OCI-LY1 (cell line): Measurements from ENCODE around the gene SARS1.
"Not testable (repeated sequence)": the region's sequence is repeated elsewhere in the genome, so short reads cannot be mapped to it uniquely, and the experiment has no call there.

Experiments used
- H2AFZ ChIP-seq: fragments of 200-600 bp; sonication (generic), shearing (Covaris generic); 2 replicates; pipeline ENCODE4 v1.6.0; 2014; ENCODE audit warnings: antibody characterized with exemption, mild to moderate bottlenecking, low read length
- H3F3A ChIP-seq: fragments of 200-600 bp; sonication (generic), shearing (Covaris generic); 2 replicates; pipeline ENCODE4 v1.6.0; 2014; ENCODE audit warnings: mild to moderate bottlenecking, antibody characterized with exemption, low read length, moderate library complexity; ENCODE audit not compliant: insufficient read depth
- H3K27ac ChIP-seq: fragments of 200-600 bp; sonication (generic); 2 replicates; pipeline ENCODE4 v1.5.1; 2014; ENCODE audit warnings: low read length, mixed run types, mild to moderate bottlenecking, low read depth; ENCODE audit not compliant: poor library complexity, severe bottlenecking
- H3K27me3 ChIP-seq: fragments of 200-600 bp; sonication (generic); 2 replicates; pipeline ENCODE4 v1.6.0; 2014; ENCODE audit warnings: antibody characterized with exemption, mild to moderate bottlenecking, low read length, moderate library complexity; ENCODE audit not compliant: insufficient read depth
- H3K36me3 ChIP-seq: fragments of 200-600 bp; sonication (generic); 2 replicates; pipeline ENCODE4 v1.6.1; 2014; ENCODE audit warnings: mild to moderate bottlenecking, antibody characterized with exemption, low read length, moderate library complexity, mixed read lengths; ENCODE audit not compliant: insufficient read depth
- H3K4me1 ChIP-seq: fragments of 200-600 bp; sonication (generic); 2 replicates; pipeline ENCODE4 v1.5.1; 2014; ENCODE audit warnings: mild to moderate bottlenecking, low read length, moderate library complexity; ENCODE audit not compliant: insufficient read depth, severe bottlenecking
- H3K4me2 ChIP-seq: fragments of 200-600 bp; sonication (generic), shearing (Covaris generic); 2 replicates; pipeline ENCODE4 v1.6.1; 2014; ENCODE audit warnings: low read length
- H3K4me3 ChIP-seq: fragments of 200-600 bp; sonication (generic); 2 replicates; pipeline ENCODE4 v1.5.1; 2014; ENCODE audit warnings: low read length, low read depth, mild to moderate bottlenecking, mixed read lengths; ENCODE audit not compliant: poor library complexity, severe bottlenecking
- H3K79me2 ChIP-seq: fragments of 200-600 bp; shearing (Covaris generic); 2 replicates; pipeline ENCODE4 v1.6.1; 2016; ENCODE audit warnings: mixed run types, low read length, mixed read lengths; ENCODE audit not compliant: insufficient read depth
- H3K9ac ChIP-seq: fragments of 200-600 bp; sonication (generic), shearing (Covaris generic); 2 replicates; pipeline ENCODE4 v1.6.1; 2014; ENCODE audit warnings: mild to moderate bottlenecking, low read length, mixed read lengths
- H3K9me2 ChIP-seq: fragments of 200-600 bp; sonication (generic), shearing (Covaris generic); 2 replicates; pipeline ENCODE4 v1.6.1; 2014; ENCODE audit warnings: low read depth, mild to moderate bottlenecking, low read length, mixed read lengths
- H3K9me3 ChIP-seq: fragments of 200-600 bp; shearing (Covaris generic); 2 replicates; pipeline ENCODE4 v1.6.1; 2014; ENCODE audit warnings: low read length, mixed read lengths
- H4K20me1 ChIP-seq: fragments of 200-600 bp; sonication (generic), shearing (Covaris generic); 2 replicates; pipeline ENCODE4 v1.6.0; 2016; ENCODE audit warnings: mild to moderate bottlenecking, low read length; ENCODE audit not compliant: insufficient read depth
- CTCF ChIP-seq: fragments of 200-600 bp; sonication (generic), shearing (Covaris generic); IDR thresholded peaks from 2 replicates; pipeline ENCODE4 v1.5.1; 2017; ENCODE audit warnings: mild to moderate bottlenecking, antibody characterized with exemption, low read length, moderate library complexity, mixed read lengths
- EZH2 ChIP-seq: fragments of 200-600 bp; sonication (generic), shearing (Covaris generic); IDR thresholded peaks from 2 replicates; pipeline ENCODE4 v1.8.0; 2017; ENCODE audit warnings: borderline replicate concordance, mixed run types, mild to moderate bottlenecking, antibody characterized with exemption, low read length, moderate library complexity, mixed read lengths

SARS1 gene

GRCh38 chr1:109214695-109215623 lies 1.2 kb downstream of the SARS1 start:
- Histone ChIP-seq H3K9ac (peak overlapping the region; percentile 88), H3K9me2 (no peaks in the 10 kb centered on the region), H2AFZ (no peak overlapping the region), H3F3A (no peaks in the 10 kb centered on the region), H3K27me3 (no peaks in the 10 kb centered on the region), H3K4me3 (peak overlapping the region; percentile 90), H3K4me2 (peak overlapping the region; percentile 82), H3K9me3 (no peaks in the 10 kb centered on the region), H4K20me1 (no peaks in the 10 kb centered on the region), H3K36me3 (peaks cover 33% of the 10 kb centered on the region), H3K27ac (peak overlapping the region; percentile 51), H3K79me2 (peaks cover 50% of the 10 kb centered on the region), H3K4me1 (peaks cover 31% of the 10 kb centered on the region)
- no peak for TF ChIP-seq CTCF

- TF ChIP-seq EZH2 (no peak), CTCF (no peak)
- H3K36me3 ChIP-seq: peaks cover 47% of the 10 kb centered on the region
Measured at GRCh38 chr1:109216662-109217061, 2.9 kb downstream of the SARS1 start.

GRCh38 chr1:109218516-109218915 lies 4.8 kb downstream of the SARS1 start:
- H4K20me1 ChIP-seq: no peaks in the 10 kb centered on the region
- peaks cover 81% of the 10 kb centered on the region for H3K79me2 ChIP-seq
- TF ChIP-seq CTCF: no peak
- no peak for TF ChIP-seq EZH2
- H3K9me3 ChIP-seq: no peaks in the 10 kb centered on the region
- no peak overlapping the region for H3K4me2 ChIP-seq
- no peak overlapping the region for H3K27ac ChIP-seq
- peaks cover 54% of the 10 kb centered on the region for H3K36me3 ChIP-seq
- H2AFZ ChIP-seq: no peak overlapping the region
- peaks cover 18% of the 10 kb centered on the region for H3K4me1 ChIP-seq
- H3K4me3 ChIP-seq: no peak overlapping the region
- H3F3A ChIP-seq: no peaks in the 10 kb centered on the region
- H3K9ac ChIP-seq: no peak overlapping the region
- no peaks in the 10 kb centered on the region for H3K9me2 ChIP-seq
- H3K27me3 ChIP-seq: no peaks in the 10 kb centered on the region

More at GRCh38 chr1:109216662-109217061, 2.9 kb downstream of the SARS1 start:
- Histone ChIP-seq H3K79me2 (peaks cover 67% of the 10 kb centered on the region), H3K4me3 (no peak overlapping the region), H3K9ac (no peak overlapping the region), H3K27me3 (no peaks in the 10 kb centered on the region), H3K4me1 (peaks cover 22% of the 10 kb centered on the region), H3K9me3 (no peaks in the 10 kb centered on the region), H3F3A (no peaks in the 10 kb centered on the region), H4K20me1 (no peaks in the 10 kb centered on the region), H3K9me2 (no peaks in the 10 kb centered on the region), H3K4me2 (no peak overlapping the region), H2AFZ (no peak overlapping the region), H3K27ac (no peak overlapping the region)

GRCh38 chr1:109221201-109221600 lies 7.5 kb downstream of the SARS1 start:
- not testable (repeated sequence) for H3K9me3 ChIP-seq, H2AFZ ChIP-seq, H4K20me1 ChIP-seq, H3K27ac ChIP-seq, H3K4me3 ChIP-seq, H3K4me1 ChIP-seq, H3F3A ChIP-seq, H3K9ac ChIP-seq, H3K4me2 ChIP-seq, H3K9me2 ChIP-seq, H3K27me3 ChIP-seq
- Histone ChIP-seq H3K79me2 (peaks cover 69% of the 10 kb centered on the region), H3K36me3 (peaks cover 66% of the 10 kb centered on the region)
